Measurements from ENCODE around the gene SCGB1D1. TPM values are rescaled to one million over a fixed set of nuclear protein-coding genes. Genes with fewer than 3 reads are reported as not detected.

Gene SCGB1D1
- polyA plus RNA-seq, 1 donor from 2014 or later: not detected

GRCh38 chr11:62182147-62182891 lies 7.7 kb upstream of the SCGB1D1 start:
- H3K9ac ChIP-seq (ENCODE audit: low read length): no peak overlapping the region
- TF ChIP-seq CTCF (IDR thresholded peaks at IDR 0.05; ENCODE audit: poor library complexity, severe bottlenecking) (no peak), TAF1 (IDR thresholded peaks at IDR 0.05; ENCODE audit: low read depth) (no peak), EZH2 (IDR thresholded peaks at IDR 0.05; ENCODE audit: borderline replicate concordance, insufficient read depth, low read length, poor library complexity, severe bottlenecking) (no peak), MXI1 (conservative IDR thresholded peaks at IDR 0.05; ENCODE audit: poor library complexity, severe bottlenecking) (no peak), POLR2AphosphoS5 (IDR thresholded peaks at IDR 0.05) (no peak), RAD21 (conservative IDR thresholded peaks at IDR 0.05) (no peak), SMC3 (conservative IDR thresholded peaks at IDR 0.05; ENCODE audit: poor library complexity) (no peak), EP300 (conservative IDR thresholded peaks at IDR 0.05; ENCODE audit: poor library complexity, severe bottlenecking) (no peak), REST (IDR thresholded peaks at IDR 0.05; ENCODE audit: borderline replicate concordance) (no peak)
- no peak overlapping the region for H3K4me2 ChIP-seq (ENCODE audit: low read length)
- no peak overlapping the region for H2AFZ ChIP-seq (ENCODE audit: low read depth, low read length)
- H3K9me2 ChIP-seq (ENCODE audit: insufficient read depth, low read length): no peaks in the 10 kb centered on the region
- no peak overlapping the region for H3K27ac ChIP-seq (ENCODE audit: low read length)
- no peaks in the 10 kb centered on the region for H4K20me1 ChIP-seq (ENCODE audit: insufficient read depth)
- H3K4me3 ChIP-seq (ENCODE audit: low read length): no peak overlapping the region
- H3K36me3 ChIP-seq (ENCODE audit: insufficient read depth, low read length): no peaks in the 10 kb centered on the region
- no peaks in the 10 kb centered on the region for H3K9me3 ChIP-seq (ENCODE audit: low read length)
- no peaks in the 10 kb centered on the region for H3K27me3 ChIP-seq (ENCODE audit: insufficient read depth, low read depth, low read length)
- H3F3A ChIP-seq (ENCODE audit: insufficient read depth, low read length, poor library complexity, severe bottlenecking): no peaks in the 10 kb centered on the region
- H3K79me2 ChIP-seq (replicated peaks; ENCODE audit: insufficient read depth, low read length): no peaks in the 10 kb centered on the region

- no peak overlapping the region for H2AFZ ChIP-seq (ENCODE audit: low read depth, low read length)
- H3K36me3 ChIP-seq (ENCODE audit: insufficient read depth, low read length): no peaks in the 10 kb centered on the region
- TF ChIP-seq CTCF (IDR thresholded peaks at IDR 0.05; ENCODE audit: poor library complexity, severe bottlenecking): no peak
- H3K9me3 ChIP-seq (ENCODE audit: low read length): no peaks in the 10 kb centered on the region
- H3K4me2 ChIP-seq (ENCODE audit: low read length): no peak overlapping the region
- no peak overlapping the region for H3K9ac ChIP-seq (ENCODE audit: low read length)
- H4K20me1 ChIP-seq (ENCODE audit: insufficient read depth): no peaks in the 10 kb centered on the region
- H3K79me2 ChIP-seq (replicated peaks; ENCODE audit: insufficient read depth, low read length): no peaks in the 10 kb centered on the region
- no peak overlapping the region for H3K27ac ChIP-seq (ENCODE audit: low read length)
- H3K9me2 ChIP-seq (ENCODE audit: insufficient read depth, low read length): no peaks in the 10 kb centered on the region
- H3K4me3 ChIP-seq (ENCODE audit: low read length): no peak overlapping the region
- no peaks in the 10 kb centered on the region for H3F3A ChIP-seq (ENCODE audit: insufficient read depth, low read length, poor library complexity, severe bottlenecking)
- H3K27me3 ChIP-seq (ENCODE audit: insufficient read depth, low read depth, low read length): no peaks in the 10 kb centered on the region
Observed at GRCh38 chr11:62186195-62186594, 3.8 kb upstream of the SCGB1D1 start.

Data from neural cell (in vitro differentiated cells).